Measurements from ENCODE around the gene CD160.

DNA sequence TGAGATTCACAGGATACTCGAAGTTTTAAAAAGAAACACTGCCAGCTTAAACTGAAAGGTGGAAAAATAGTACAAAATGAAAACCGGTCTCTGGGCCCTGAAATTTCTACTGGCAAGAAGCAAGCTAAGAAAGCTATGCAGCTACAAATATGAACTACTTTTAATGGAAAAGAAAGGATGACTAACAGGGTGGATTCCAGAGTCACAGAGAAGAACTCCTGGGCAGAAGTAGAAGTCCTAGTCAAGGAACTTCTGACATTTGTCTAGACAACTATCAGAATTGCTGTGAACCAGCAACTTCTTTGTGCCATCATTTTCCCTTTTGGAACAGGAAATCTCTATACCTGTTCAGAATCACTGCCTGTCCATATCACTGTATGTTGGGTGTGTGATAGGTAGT is 38.1 kb downstream of the CD160 start:
- TF ChIP-seq CTCF (IDR thresholded peaks at IDR 0.05) (no peak), REST (IDR thresholded peaks at IDR 0.05; ENCODE audit: insufficient read depth in 1 of 2, low read depth in 2 of 2, low read length in 1 of 2) (no peak), TCF7L2 (IDR thresholded peaks at IDR 0.05; ENCODE audit: low read depth, low read length) (no peak), POLR2AphosphoS5 (IDR thresholded peaks at IDR 0.05; ENCODE audit: low read depth, low read length) (no peak), SIN3A (IDR thresholded peaks at IDR 0.05; ENCODE audit: borderline replicate concordance, insufficient read depth, low read depth, low read length) (no peak)
